ENCODE measurements around the gene KANK4.

The KANK4 gene

DNA sequence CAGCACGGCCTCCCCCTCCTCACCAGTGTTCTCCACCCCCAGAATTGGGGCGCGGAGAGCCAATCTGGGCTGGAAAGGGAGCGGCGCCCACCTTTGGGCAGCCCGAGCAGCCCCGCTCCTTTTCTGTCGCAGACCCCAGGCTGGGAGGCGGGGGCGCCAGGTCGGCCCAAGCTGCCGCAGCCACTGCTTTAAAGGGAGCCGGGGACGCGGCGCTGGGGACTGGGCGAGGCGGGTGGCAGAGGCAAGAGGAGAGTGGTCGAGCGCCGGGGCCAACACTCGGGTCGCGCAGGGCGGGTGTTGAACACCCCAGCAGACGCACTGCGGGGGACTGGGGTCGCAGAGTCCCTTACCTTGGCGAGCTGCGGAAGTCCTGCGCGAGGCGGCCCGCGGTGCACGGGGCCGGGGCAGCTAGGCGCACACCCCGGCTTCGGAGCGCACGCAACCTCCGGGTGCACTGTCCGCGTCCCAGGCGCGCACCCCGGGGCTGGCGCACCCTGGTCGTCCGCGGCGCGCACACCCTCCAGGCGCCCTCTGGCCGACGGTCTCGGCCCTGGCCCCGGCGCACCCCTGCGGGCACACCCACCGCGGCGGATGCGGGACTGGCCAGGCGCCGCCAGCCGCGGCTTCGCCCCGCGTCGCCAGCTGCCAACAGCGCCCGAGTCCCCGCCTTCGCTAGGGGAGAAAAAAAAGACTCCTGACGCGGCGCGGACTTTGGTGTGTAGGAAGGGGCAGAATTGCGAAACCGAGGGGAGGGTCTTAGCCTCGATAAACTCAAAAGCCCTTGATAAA, at the start of gene KANK4:
Gene KANK4, minus strand, starts transcription at position 679 of the 789 bp plus-strand sequence. CDS start 37,870 bp downstream, outside the sequence.
- DNase-seq (ENCODE audit: low read depth in 2 of 2): no peak

DNA sequence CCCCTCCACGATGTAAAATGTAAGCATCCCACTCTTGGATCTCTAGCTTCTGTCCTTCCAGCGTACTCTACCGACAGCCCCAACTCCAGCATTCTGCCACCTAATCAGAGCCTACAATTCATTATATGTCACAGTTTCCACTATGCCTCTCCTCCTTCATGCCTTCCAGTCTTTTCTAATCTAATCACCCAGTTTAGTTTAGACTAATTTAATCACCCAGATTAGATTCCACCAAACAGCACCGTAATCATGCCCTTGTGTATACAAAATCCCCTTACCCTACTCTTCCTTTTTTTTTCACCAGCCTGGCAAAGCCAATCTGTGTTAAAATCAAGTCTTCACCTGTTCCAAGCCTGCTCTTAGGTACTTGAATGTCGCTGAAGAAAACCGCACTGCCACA, 49.8 kb upstream of the KANK4 start:
- no peak for DNase-seq (ENCODE audit: low read depth in 2 of 2)

DNA sequence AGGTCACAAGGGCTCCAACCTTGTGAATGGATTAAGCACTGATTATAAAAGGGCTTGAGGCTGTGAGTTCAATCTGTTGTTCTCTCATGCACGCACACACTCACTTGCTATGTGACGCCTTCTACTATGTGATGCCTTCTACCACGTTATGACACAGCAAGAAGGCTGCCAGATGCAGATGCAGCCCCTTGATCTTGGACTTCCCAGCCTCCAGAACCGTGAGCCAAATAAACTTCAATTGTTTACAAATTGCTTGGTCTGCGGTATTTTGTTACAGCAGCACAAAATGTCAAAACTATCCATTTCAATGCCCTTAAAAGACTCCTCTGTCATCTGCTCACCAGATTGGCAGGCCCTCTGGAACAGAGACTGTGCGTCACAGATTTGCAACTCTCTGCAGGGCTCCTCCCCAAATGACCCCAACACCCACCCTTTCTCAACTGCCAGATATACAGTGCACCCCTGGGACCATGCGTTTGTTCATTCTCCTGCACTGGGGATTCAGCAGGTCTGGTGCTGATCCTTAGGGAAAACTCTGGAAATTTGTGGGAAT, 47.8 kb upstream of the KANK4 start:
- no peak for DNase-seq (ENCODE audit: low read depth in 2 of 2)

DNA sequence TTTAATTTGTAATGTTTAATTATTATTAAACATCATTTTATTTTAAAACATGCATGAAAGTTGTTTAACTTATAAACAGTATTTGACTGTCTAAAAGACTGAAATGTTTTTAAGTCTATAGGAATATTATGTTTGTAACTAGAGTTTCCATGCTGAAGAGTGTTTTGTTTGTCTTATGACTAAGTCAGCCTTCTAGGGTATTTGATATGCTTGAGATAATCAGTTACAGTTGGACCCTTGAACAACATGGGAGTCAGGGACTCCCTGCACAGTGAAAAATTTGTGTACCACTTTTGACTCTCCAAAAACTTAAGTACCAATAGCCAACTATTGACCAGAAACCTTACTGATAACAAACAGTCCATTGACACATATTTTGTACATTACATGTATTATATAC, 45.5 kb upstream of the KANK4 start:
- no peak for DNase-seq (ENCODE audit: low read depth in 2 of 2)

DNA sequence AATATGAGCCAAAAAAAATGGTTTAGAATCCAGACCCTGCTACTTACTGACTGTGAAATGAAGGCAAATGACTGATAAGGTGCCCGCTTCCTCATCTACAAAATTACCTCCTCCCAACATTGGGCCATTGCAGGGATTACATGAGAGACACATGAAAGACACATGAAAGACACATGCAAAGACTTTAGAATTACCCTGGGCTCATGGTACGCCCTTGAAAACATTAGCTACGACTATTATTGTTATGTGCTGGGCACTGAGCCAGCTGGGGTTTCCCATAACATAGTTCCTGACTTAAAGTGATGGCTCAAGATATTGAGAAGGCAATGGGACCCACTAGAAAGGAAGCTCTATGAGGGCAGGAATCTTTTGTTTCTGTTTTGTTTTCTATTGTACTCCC, 43.7 kb upstream of the KANK4 start:
- no peak for DNase-seq (ENCODE audit: low read depth in 2 of 2)

DNA sequence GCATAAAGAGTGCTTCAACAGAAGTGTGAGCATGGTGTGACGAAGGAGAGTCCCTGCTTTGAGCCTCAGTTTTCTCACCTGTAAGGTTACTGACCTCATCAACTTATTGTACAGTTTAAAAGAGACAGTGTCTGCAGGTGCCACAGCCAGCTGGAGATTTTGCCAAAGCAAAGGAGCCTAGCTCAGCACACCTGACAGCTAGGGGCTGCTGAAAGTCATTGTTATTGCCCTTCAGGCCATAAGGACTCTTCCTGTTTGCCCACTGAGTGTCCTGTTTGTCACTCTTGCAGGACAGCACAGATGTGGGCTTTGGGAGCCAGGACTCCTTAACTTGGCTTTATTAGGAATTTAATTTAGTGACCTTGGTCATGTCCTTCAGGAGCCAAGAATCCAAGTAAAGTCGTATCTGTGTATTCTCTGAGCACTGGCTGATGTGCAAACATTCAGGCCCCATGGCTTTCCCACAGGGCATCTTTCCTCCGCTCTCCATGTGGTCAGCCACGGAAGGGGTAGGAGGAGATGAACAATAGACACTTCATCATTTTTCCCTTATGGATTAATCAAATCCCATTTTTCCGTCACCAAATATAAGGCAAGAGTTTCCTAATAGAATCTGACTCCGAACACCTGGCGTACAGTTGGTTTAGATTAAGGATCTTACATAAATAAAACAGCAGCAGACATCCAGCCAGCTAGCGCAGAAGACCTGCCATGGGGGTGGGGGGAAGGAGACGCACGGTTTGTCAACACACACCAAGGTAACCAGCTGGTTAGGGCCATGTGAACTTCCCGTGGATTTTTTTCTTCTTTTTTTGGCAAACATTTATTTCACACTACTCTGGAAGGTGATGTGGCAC, 43.1 kb upstream of the KANK4 start:
- DNase-seq (ENCODE audit: low read depth in 2 of 2): no peak

DNA sequence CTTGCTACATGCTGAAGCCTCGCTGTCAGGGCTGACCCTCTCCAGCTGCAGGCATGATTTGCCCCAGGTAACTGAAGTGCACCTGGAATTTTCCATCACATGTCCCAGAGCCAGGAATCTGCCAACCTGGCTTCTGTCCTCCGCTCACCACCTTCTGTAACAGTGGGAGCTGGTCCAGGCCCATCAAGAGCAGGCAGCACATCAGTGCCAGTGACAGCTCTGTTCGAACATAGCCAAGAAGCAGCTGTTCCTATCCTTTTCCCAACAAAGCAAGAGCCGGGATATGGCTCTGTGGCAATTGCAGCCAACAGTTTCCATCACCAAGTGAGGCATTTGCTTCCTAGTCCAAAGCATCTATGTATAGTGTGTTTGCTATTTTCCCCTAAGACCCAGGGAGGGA, 42.2 kb upstream of the KANK4 start:
- no peak for DNase-seq (ENCODE audit: low read depth in 2 of 2)

DNA sequence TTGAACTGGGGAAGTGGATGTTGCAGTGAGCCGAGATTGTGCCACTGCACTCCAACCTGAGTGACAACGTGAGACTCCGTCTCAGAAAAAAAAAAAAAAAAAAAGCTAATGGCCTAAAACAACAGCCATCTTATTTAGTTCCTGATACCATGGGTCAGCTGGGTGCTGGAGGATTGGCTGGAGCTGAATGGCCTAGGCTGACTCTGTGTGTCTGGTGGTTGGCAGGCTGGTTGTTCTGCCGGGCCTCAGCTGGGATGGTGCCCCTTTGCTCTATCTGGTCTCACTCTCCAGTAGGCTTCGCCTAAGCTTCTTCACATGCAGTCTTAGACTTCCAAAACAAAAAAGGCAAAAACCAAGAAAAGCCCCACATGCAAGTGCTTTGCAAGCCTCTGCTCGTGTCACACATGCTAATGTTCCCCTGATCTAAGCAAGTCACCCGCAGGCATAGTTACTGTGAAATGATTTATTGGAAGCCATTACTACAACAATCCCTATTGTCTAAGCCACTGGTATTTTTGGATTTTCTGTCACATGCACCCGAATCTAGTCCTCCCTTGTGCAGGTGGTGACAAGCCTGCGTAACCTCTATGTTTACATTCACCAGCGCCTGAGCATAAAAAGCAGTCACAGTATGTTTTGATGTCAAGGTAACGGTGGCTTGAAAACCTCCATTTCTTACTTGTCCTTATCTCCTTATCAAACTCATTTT, 39.6 kb upstream of the KANK4 start:
- no peak for DNase-seq (ENCODE audit: low read depth in 2 of 2)

DNA sequence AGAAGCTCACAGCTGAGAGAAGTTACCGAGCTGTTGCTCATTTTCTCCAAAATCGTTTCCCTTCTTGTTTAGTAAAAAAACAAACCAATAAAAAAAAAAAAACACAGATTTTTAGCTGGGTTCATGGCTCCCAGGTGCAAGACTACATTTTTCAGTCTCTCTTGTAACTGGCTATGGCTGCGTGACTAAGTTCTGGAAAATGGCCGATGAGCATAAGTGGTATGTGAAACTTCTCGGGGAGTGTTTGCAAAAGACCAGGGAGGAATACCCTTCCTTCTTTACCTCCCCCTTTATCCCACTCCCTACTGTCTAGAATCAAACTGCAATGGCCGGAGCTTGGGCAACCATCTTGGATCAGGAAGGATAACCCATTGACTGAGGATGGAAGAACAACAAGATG, 38.7 kb upstream of the KANK4 start:
- DNase-seq (ENCODE audit: low read depth in 2 of 2): no peak

DNA sequence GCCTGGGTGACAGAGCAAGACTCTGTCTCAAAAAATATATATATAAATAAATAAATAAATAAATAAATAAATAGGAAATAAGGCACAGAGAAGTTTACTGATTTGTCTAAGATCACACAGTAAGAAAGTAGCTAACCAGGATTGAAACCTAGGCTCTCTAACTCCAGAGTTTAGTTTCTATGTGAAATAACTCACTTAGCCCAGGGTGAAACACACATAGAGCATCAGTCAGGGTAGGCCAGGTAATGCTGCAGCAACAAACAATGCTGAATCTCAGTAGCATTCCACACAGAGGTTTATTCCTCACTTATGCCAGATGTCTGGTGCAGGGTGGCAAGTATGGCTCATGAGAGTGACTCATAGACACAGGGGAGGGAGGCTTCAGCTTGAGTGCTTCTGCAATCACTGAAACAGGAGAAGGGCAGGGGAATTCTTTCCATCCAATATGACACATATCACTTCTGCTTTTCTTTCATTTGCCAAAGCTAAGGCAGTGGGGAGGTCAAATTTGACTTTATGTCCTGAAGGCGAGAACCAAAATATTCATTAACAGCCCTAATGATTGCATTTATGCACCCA, 37.1 kb upstream of the KANK4 start:
- peak in 1 of 2 donors; percentile 2 for DNase-seq (ENCODE audit: low read depth in 2 of 2)

DNA sequence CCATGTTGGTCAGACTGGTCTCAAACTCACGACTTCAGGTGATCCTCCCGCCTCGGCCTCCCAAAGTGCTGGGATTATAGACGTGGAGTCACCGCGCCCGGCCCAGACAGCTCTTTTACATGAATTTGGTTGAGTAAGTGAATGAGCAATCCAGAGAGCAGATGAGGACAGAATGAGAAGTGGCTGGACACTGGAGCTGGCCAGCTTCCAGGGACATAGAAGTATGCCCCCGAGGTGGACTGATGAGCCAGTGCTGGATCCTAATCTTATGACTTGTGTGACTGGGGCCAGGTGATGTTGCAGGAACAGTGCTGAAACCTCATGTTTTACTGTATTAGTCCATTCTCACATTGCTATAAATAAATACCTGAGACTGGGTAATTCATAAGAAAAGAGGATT, 35.9 kb upstream of the KANK4 start:
- DNase-seq (ENCODE audit: low read depth in 2 of 2): no peak

DNA sequence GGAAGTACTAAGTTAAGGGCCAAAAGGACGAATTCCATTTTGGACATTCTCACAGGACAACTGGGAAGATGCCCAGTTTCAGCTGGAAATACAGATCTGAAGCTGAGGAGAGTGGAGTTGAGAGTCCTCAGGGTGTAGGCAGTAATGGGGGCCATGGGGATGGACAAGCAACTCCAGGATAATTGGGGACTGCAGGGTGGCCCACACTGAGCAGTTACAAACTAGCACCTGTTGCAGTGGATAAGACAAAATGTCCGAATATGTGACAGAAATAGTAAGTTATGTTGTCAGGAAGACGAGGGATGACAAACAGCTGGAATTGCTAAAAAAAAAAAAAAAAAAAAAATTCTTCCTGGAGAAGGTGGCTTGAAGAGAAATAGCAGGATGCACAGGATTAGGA, 34.6 kb upstream of the KANK4 start:
- no peak for DNase-seq (ENCODE audit: low read depth in 2 of 2)

DNA sequence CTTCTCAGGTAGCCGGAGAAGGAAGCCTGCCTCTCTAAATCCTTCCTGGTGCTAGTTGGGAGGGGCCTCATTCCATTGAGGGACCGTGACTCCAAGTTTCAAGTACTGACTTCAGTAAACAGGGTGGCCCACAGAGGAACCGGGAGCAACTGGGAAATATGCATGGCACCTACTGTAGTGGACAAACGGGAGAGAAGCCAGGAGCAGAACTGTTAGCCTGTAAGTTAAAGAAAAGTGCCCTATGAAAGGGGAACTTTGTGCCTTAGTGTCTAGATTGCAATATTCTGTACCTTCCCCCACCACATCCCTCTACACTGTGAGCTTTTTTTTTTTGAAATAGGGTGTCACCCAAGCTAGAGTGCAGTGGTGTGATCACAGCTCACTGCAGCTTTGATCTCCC, 33.2 kb upstream of the KANK4 start:
- DNase-seq (ENCODE audit: low read depth in 2 of 2): no peak

DNA sequence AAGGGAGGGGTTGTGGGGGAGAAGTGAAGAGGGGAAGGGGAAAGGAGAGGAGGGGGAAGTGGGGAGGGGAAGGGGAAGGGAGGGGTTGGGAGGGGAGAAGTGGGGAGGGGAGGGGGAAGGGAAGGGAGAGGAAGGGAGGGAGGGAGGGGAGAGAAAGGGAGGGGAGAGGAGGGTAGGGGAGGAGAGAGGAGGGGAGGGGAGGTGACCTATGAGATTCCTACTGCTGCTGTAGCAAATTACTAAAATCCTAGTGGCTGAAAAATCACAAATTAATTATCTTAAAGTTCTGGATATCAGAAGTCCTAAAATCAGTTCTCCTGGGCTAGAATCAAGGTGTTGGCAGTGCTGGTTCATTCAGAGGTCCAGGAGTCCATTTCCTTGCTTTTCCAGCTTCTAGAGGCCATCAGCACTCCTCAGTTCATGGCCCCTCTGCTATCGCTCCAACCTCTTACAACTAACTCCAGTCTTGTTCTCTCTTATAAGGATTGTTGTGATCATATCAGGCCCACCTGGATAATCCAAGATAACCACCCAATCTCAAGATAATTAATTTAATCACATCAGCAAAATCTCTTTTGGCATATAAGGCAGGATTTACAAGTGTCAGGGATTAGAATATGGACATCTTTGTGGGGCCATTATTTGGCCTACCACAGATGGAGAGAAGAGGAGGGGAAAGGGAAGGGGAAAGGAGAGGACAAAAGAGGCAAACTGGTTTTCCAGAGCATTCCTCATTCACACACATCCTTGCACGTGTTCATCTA, 30.4 kb upstream of the KANK4 start:
- no peak for DNase-seq (ENCODE audit: low read depth in 2 of 2)

DNA sequence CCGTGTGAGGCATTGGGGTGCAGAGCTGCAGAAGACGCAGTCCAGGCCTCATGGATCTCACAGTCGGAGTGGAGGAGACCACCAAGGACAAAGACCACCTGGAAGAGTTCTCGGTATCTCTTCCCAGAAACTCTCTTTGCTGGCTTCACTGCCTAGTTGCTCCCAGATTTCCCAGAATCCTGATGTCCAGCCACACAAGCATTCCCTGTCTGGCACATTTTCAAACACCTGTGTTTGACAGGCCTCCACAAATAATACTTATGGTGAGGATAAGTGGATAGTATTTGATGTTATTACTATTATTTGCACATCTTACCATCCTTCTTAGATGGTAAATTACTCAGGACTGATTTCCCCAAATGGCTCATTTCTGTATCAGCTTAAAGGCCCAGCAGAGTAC, 27.7 kb upstream of the KANK4 start:
- no peak for DNase-seq (ENCODE audit: low read depth in 2 of 2)

DNA sequence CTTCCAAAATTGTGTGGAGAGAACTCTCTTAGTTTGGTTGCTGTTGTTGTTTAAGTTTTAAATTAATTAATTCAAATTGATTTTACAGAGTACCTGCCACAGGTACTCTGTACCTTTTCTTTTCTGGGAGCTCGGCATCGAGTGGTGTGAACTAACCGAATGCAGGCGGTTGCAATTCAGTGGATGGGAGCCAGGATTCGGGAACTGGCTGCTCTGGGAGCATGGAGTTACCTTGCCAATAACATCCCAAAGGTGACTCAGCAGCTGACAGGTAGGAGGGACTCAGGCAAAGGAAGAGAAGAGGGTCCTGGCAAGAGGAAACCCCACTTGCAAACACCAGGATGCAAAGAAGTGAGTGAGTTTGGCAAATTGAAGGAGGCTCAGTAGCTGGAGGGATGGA, 24.7 kb upstream of the KANK4 start:
- no peak for DNase-seq (ENCODE audit: low read depth in 2 of 2)

DNA sequence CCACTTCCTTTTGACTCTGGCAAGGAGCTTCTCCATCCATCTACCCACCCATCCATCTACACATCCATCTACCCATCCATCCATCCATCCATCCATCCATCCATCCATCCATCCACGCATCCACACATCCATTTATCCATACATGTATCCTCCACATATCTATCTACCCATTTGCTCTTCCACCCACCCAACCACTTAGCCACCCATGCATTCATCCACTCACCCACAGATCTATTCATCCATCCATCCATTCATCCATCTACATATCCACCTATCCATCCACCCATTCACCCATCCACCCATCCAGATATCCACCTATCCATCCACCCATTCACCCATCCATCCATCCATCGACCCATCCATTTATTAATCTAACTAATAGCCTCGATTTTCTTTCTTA, 23.0 kb upstream of the KANK4 start:
- no peak for DNase-seq (ENCODE audit: low read depth in 2 of 2)

DNA sequence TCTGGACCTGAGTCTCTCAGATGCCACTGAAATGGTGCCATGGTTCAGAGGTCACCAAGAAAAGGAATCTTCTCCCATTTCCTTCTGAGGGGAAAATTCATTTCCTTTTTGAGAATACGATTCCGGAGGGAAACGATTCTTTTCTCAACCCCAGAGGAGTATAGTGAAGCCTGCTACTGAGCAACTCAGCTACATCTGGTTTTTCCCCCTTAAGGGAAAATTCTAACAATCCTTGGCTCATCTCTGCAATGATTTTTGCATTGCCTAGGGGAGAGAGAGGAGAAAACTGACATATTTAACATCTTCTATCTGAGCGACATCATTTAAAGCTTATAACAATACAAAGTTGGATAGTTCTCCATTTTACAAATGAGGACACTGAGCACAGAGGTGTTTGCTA, 22.4 kb upstream of the KANK4 start:
- DNase-seq (ENCODE audit: low read depth in 2 of 2): no peak

DNA sequence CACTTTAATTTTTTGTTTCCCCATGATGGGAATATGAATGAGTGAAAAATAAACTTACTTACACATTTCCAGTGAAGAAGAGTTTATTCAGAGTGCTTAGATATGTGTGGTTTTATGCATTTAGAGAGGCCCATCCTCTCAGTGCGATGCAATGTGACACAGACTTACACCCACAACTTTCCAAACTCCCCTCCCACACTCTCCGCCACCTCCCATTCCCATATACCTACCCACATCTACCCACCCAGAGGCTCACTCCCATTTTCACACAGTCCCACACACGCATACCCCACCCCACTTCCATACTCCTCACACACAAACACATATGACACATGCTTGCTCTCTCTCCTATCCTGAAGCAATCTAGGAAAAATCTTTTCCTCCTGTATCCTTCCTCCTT, 21.9 kb upstream of the KANK4 start:
- DNase-seq (ENCODE audit: low read depth in 2 of 2): no peak

DNA sequence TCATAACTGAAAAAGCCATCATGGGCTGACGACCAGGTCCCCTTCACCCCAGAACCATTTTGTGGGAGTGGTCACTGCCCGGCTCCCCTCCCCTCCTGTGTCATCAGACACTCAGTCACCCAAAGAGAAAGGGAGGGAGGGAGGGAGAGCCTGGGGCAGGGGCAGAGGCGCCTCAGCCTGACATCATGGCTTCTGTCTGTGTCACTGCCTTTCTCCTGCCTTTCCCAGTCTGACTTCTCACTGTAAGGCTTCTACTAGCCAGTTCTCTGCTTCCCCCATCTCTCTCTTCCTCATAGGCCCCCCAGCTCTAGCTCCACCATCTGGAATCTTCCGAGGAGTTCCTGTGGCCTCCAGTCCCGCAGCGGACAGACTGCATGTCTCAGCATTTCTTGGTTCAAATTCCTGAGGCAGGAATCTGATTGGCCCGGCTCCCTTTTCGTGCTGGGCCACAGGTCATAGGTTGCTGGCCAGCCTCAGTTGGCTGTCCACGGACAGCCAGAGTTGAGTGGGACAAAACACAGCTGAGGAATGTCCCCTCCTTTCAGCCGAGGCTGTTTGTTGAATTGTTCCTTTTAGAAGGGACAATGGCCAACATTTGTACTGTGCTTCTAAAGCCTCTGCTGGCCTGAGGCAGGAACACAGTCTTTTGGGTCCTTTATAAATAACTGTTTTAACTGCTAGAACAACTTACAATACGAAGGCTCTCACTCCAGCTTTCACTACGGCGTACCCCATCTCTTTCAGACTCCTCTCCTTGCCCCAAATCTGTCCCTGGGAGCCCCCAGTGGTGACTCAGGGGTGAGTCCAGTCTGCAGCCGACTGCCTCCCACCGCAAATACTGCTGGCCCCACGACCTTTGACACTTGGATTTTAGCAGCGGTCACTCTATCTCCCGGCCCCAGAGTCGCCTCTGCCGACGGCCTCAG, 18.7 kb upstream of the KANK4 start:
- DNase-seq (ENCODE audit: low read depth in 2 of 2): no peak

All from stimulated activated CD4-positive, alpha-beta T cell treated with anti-CD3 and anti-CD28 coated beads, Interleukin-4, amount 100 ng/mL, for 48 hours (primary cell).